HG02759 (cell line): ENCODE results near the gene OR2T29.
A peak's percentile ranks its signal among the peaks of the same experiment; 100 is the strongest.
"Not testable (repeated sequence)": the region's sequence is repeated elsewhere in the genome, so short reads cannot be mapped to it uniquely, and the experiment has no call there.

Experiments used
- ATAC-seq: cut with Tn5 transposase; IDR thresholded peaks from one replicate; pipeline ENCODE4 v1.9.1; 2021; ENCODE audit warnings: mild to moderate bottlenecking, moderate library complexity; ENCODE audit not compliant: unreplicated experiment

OR2T29 gene

GRCh38 chr1:248521856-248522255, 40.7 kb downstream of the OR2T29 start:
- ATAC-seq, result no peak

GRCh38 chr1:248510217-248510616, 52.4 kb downstream of the OR2T29 start:
- peak; percentile 44 for ATAC-seq

GRCh38 chr1:248507773-248508172, 54.8 kb downstream of the OR2T29 start, which contains the start of gene OR2G6:
OR2G6 (plus strand) TSS chr1:248508073; CDS start chr1:248521647, 13,574 bp downstream.
- not testable (repeated sequence) for ATAC-seq
